Measurements from ENCODE around the gene TRMT44.
"Not testable (repeated sequence)": the region's sequence is repeated elsewhere in the genome, so short reads cannot be mapped to it uniquely, and the experiment has no call there.

The TRMT44 gene

GRCh38 chr4:8440492-8441311 is at the start of gene TRMT44, which contains the start of gene ACOX3:
TRMT44 (plus strand) TSS chr4:8440777; CDS start chr4:8440823, 46 bp downstream.
ACOX3 (minus strand) TSS chr4:8440723; CDS start chr4:8416521, 24,202 bp downstream.
- peak; percentile 87 for DNase-seq

- no peak for DNase-seq
These were observed 49.5 kb upstream of the TRMT44 start for GRCh38 chr4:8391071-8391470.

- DNase-seq, result no peak
These were observed 48.6 kb upstream of the TRMT44 start for GRCh38 chr4:8391972-8392371.

GRCh38 chr4:8392591-8393190 is 47.9 kb upstream of the TRMT44 start:
- DNase-seq, result no peak

GRCh38 chr4:8393593-8394038 is 47.0 kb upstream of the TRMT44 start:
- DNase-seq, result no peak

- DNase-seq, result no peak
These were observed 46.5 kb upstream of the TRMT44 start for GRCh38 chr4:8394061-8394519.

- no peak for DNase-seq
These were observed 45.8 kb upstream of the TRMT44 start for GRCh38 chr4:8394806-8395205.

GRCh38 chr4:8395504-8396296 is 44.9 kb upstream of the TRMT44 start:
- no peak for DNase-seq

GRCh38 chr4:8396762-8397406 is 43.7 kb upstream of the TRMT44 start:
- no peak for DNase-seq

- no peak for DNase-seq
These were observed 42.2 kb upstream of the TRMT44 start for GRCh38 chr4:8398347-8398746.

- no peak for DNase-seq
These were observed 41.3 kb upstream of the TRMT44 start for GRCh38 chr4:8399298-8399697.

GRCh38 chr4:8400632-8401325 is 39.8 kb upstream of the TRMT44 start:
- DNase-seq, result no peak

GRCh38 chr4:8401665-8402064 is 38.9 kb upstream of the TRMT44 start:
- no peak for DNase-seq

- DNase-seq, result no peak
These were observed 38.4 kb upstream of the TRMT44 start for GRCh38 chr4:8402181-8402597.

- peak; percentile 57 for DNase-seq
These were observed 37.9 kb upstream of the TRMT44 start for GRCh38 chr4:8402640-8403039.

- DNase-seq, result peak; percentile 53
These were observed 37.3 kb upstream of the TRMT44 start for GRCh38 chr4:8403173-8403753.

- DNase-seq, result no peak
These were observed 36.6 kb upstream of the TRMT44 start for GRCh38 chr4:8403976-8404375.

GRCh38 chr4:8404791-8405515 is 35.6 kb upstream of the TRMT44 start:
- DNase-seq, result no peak

- no peak for DNase-seq
These were observed 35.1 kb upstream of the TRMT44 start for GRCh38 chr4:8405516-8405875.

GRCh38 chr4:8406887-8407286 is 33.7 kb upstream of the TRMT44 start:
- not testable (repeated sequence) for DNase-seq

GRCh38 chr4:8407316-8407715 is 33.3 kb upstream of the TRMT44 start:
- DNase-seq, result no peak
